Ishikawa (cell line): ENCODE results near the gene EFCAB5.

Experiments
- CEBPB ChIP-seq: IDR thresholded peaks from 2 replicates; pipeline ENCODE4 v1.6.1; 2012
- CREB1 ChIP-seq: IDR thresholded peaks from 2 replicates; pipeline ENCODE4 v1.6.1; 2012; ENCODE audit warnings: low read depth
- EGR1 ChIP-seq: IDR thresholded peaks from 2 replicates; pipeline ENCODE4 v1.6.1; 2012
- EP300 ChIP-seq: IDR thresholded peaks from 2 replicates; pipeline ENCODE4 v1.6.1; 2012; ENCODE audit warnings: borderline replicate concordance
- FOXM1 ChIP-seq: IDR thresholded peaks from 2 replicates; pipeline ENCODE4 v1.6.1; 2012; ENCODE audit warnings: low read depth, borderline replicate concordance
- RAD21 ChIP-seq: IDR thresholded peaks from 2 replicates; pipeline ENCODE4 v1.6.1; 2012; ENCODE audit warnings: low read depth
- TAF1 ChIP-seq: IDR thresholded peaks from 2 replicates; pipeline ENCODE4 v1.6.1; 2012; ENCODE audit warnings: low read depth, mild to moderate bottlenecking
- TCF12 ChIP-seq: IDR thresholded peaks from 2 replicates; pipeline ENCODE4 v1.6.1; 2012; ENCODE audit warnings: low read depth
- TEAD4 ChIP-seq: IDR thresholded peaks from 2 replicates; pipeline ENCODE4 v1.6.1; 2012
- YY1 ChIP-seq: IDR thresholded peaks from 2 replicates; pipeline ENCODE4 v1.6.1; 2012; ENCODE audit warnings: low read depth
- ZBTB7A ChIP-seq: IDR thresholded peaks from 2 replicates; pipeline ENCODE4 v1.6.1; 2012; ENCODE audit warnings: low read depth
- TF ChIP-seq, protein P1 (sequence below): IDR thresholded peaks from 2 replicates; pipeline ENCODE4 v1.6.1; 2012
- TF ChIP-seq, protein P2 (sequence below): IDR thresholded peaks from 2 replicates; pipeline ENCODE4 v1.6.1; 2012
- TF ChIP-seq, protein P3 (sequence below): IDR thresholded peaks from 2 replicates; pipeline ENCODE4 v1.6.1; 2012; ENCODE audit warnings: low read depth, mild to moderate bottlenecking

DNA sequence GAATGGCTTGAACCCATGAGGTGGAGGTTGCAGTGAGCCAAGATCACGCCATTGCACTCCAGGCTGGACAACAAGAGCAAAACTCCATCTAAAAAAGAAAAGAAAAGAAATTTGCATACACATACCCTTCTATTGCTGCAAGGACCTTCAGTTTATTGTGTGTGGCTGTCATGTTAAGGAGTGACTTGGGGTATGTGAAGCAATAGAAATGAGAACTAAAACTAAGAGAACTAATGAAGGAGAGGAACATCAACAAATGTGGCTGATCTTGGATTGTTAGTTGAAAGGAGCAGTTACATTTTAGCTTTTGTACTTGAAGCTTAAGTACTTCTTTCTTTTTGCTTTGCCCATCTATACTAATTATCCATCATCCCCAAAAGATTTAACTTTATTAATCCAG lies 162.5 kb downstream of the EFCAB5 start:
- TF ChIP-seq, protein P1, sequence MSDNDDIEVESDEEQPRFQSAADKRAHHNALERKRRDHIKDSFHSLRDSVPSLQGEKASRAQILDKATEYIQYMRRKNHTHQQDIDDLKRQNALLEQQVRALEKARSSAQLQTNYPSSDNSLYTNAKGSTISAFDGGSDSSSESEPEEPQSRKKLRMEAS: no peak
- TF ChIP-seq RAD21: no peak
- TF ChIP-seq, protein P2, sequence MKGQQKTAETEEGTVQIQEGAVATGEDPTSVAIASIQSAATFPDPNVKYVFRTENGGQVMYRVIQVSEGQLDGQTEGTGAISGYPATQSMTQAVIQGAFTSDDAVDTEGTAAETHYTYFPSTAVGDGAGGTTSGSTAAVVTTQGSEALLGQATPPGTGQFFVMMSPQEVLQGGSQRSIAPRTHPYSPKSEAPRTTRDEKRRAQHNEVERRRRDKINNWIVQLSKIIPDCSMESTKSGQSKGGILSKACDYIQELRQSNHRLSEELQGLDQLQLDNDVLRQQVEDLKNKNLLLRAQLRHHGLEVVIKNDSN: no peak
- no peak for TF ChIP-seq FOXM1
- no peak for TF ChIP-seq YY1
- TF ChIP-seq EP300: no peak
- no peak for TF ChIP-seq ZBTB7A
- TF ChIP-seq TAF1: no peak
- TF ChIP-seq CREB1: no peak
- no peak for TF ChIP-seq EGR1
- TF ChIP-seq, protein P3, sequence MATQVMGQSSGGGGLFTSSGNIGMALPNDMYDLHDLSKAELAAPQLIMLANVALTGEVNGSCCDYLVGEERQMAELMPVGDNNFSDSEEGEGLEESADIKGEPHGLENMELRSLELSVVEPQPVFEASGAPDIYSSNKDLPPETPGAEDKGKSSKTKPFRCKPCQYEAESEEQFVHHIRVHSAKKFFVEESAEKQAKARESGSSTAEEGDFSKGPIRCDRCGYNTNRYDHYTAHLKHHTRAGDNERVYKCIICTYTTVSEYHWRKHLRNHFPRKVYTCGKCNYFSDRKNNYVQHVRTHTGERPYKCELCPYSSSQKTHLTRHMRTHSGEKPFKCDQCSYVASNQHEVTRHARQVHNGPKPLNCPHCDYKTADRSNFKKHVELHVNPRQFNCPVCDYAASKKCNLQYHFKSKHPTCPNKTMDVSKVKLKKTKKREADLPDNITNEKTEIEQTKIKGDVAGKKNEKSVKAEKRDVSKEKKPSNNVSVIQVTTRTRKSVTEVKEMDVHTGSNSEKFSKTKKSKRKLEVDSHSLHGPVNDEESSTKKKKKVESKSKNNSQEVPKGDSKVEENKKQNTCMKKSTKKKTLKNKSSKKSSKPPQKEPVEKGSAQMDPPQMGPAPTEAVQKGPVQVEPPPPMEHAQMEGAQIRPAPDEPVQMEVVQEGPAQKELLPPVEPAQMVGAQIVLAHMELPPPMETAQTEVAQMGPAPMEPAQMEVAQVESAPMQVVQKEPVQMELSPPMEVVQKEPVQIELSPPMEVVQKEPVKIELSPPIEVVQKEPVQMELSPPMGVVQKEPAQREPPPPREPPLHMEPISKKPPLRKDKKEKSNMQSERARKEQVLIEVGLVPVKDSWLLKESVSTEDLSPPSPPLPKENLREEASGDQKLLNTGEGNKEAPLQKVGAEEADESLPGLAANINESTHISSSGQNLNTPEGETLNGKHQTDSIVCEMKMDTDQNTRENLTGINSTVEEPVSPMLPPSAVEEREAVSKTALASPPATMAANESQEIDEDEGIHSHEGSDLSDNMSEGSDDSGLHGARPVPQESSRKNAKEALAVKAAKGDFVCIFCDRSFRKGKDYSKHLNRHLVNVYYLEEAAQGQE: no peak
- TF ChIP-seq CEBPB: no peak
- TF ChIP-seq TCF12: no peak
- TF ChIP-seq TEAD4: no peak
